NCI-H2107 treated with DMSO at 0.1 percent for 48 hours (cell line): ENCODE results near the gene MAPK1.
"Not testable (repeated sequence)": the region's sequence is repeated elsewhere in the genome, so short reads cannot be mapped to it uniquely, and the experiment has no call there.

ENCODE experiments used
- DNase-seq: peaks from one replicate; lab custom pipeline; 2025; ENCODE audit not compliant: unreplicated experiment; lab: John Stamatoyannopoulos, UW

MAPK1 gene

GRCh38 chr22:21823740-21824444, 43.6 kb downstream of the MAPK1 start:
- no peak for DNase-seq

- DNase-seq, result no peak
These were observed 48.2 kb downstream of the MAPK1 start for GRCh38 chr22:21819183-21819770.

- DNase-seq, result no peak
These were observed 48.8 kb downstream of the MAPK1 start for GRCh38 chr22:21818487-21819182.

- DNase-seq, result not testable (repeated sequence)
These were observed 50.0 kb downstream of the MAPK1 start for GRCh38 chr22:21817497-21817853.

GRCh38 chr22:21816787-21817496, 50.5 kb downstream of the MAPK1 start:
- no peak for DNase-seq

GRCh38 chr22:21816472-21816786, 51.0 kb downstream of the MAPK1 start:
- DNase-seq, result no peak

- DNase-seq, result no peak
These were observed 51.5 kb downstream of the MAPK1 start for GRCh38 chr22:21815958-21816357.

GRCh38 chr22:21815357-21815756, 52.1 kb downstream of the MAPK1 start:
- DNase-seq, result no peak

- DNase-seq, result no peak
These were observed 55.5 kb downstream of the MAPK1 start for GRCh38 chr22:21811982-21812381.

GRCh38 chr22:21807544-21808529, 59.6 kb downstream of the MAPK1 start:
- no peak for DNase-seq

GRCh38 chr22:21805325-21805724, 62.1 kb downstream of the MAPK1 start:
- not testable (repeated sequence) for DNase-seq

- DNase-seq, result no peak
These were observed 63.6 kb downstream of the MAPK1 start for GRCh38 chr22:21803811-21804249.

GRCh38 chr22:21802673-21803072, 64.8 kb downstream of the MAPK1 start:
- DNase-seq, result no peak

- no peak for DNase-seq
These were observed 65.4 kb downstream of the MAPK1 start for GRCh38 chr22:21802056-21802455.

- not testable (repeated sequence) for DNase-seq
These were observed 66.2 kb downstream of the MAPK1 start for GRCh38 chr22:21801304-21801644.

GRCh38 chr22:21800552-21801303, 66.7 kb downstream of the MAPK1 start:
- no peak for DNase-seq

GRCh38 chr22:21797444-21798221, 69.8 kb downstream of the MAPK1 start:
- no peak for DNase-seq

GRCh38 chr22:21796863-21797262, 70.6 kb downstream of the MAPK1 start:
- DNase-seq, result no peak

- no peak for DNase-seq
These were observed 71.2 kb downstream of the MAPK1 start for GRCh38 chr22:21796231-21796630.
